Measurements from ENCODE around the gene PELO.
"Not testable (repeated sequence)": the region's sequence is repeated elsewhere in the genome, so short reads cannot be mapped to it uniquely, and the experiment has no call there.

Gene PELO

DNA sequence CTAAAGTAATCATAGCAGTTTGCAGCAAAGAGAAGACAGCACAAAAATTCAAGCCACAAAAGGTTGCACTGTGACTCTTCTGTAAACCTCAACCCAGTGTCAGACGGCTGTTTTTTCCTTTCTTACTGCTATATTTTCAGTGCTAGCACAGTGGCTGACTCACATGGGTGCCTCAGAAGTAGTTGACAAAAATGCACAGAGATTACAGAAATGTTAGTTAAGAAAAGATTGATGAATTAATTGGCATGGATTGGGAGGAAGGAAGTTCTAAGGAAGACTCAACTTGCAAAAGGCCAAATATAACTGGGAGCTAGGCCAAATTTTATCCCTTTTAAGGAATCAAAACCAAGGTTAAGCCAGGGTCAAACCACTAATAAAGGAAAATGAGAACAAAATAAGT is 43.7 kb upstream of the PELO start:
- Histone ChIP-seq H3K27ac (ENCODE audit: extremely low read depth, low read depth, low read length) (no peak overlapping the region), H3K4me3 (ENCODE audit: low read depth, low read length) (no peak overlapping the region), H3K36me3 (ENCODE audit: control insufficient read depth in 2 of 2, insufficient read depth in 1 of 2, low read length in 2 of 2) (no peaks in the 10 kb centered on the region), H3K4me1 (ENCODE audit: control insufficient read depth, insufficient read depth, low read length) (no peaks in the 10 kb centered on the region), H3K9me3 (ENCODE audit: control insufficient read depth, insufficient read depth, low read depth, low read length) (no peaks in the 10 kb centered on the region)
- ChIA-PET CTCF (interaction anchor here (0.9 kb wide), 1 partner anchor 10 kb away, joined by 4 read pairs; no protein-coding TSS in a partner anchor), POLR2A (no interaction called here)
- TF ChIP-seq ZFHX2 (tag by site-specific recombination; conservative IDR thresholded peaks at IDR 0.05): no peak
- TF ChIP-seq ZNF624 (tag by site-specific recombination; IDR thresholded peaks at IDR 0.05): no peak
- TF ChIP-seq ZNF335 (tag by site-specific recombination; conservative IDR thresholded peaks at IDR 0.05): no peak
- TF ChIP-seq YY1 (tag by site-specific recombination; IDR thresholded peaks at IDR 0.05): no peak
- TF ChIP-seq ZFP69B (tag by site-specific recombination; IDR thresholded peaks at IDR 0.05): no peak
- TF ChIP-seq ZNF138 (tag by site-specific recombination; IDR thresholded peaks at IDR 0.05; ENCODE audit: borderline replicate concordance): no peak
- TF ChIP-seq SP3 (tag by site-specific recombination; IDR thresholded peaks at IDR 0.05): no peak
- no peak for TF ChIP-seq ZNF341 (tag by site-specific recombination; IDR thresholded peaks at IDR 0.05; ENCODE audit: low read depth)
- no peak for TF ChIP-seq ZNF596 (tag by site-specific recombination; IDR thresholded peaks at IDR 0.05)
- TF ChIP-seq, protein P1, sequence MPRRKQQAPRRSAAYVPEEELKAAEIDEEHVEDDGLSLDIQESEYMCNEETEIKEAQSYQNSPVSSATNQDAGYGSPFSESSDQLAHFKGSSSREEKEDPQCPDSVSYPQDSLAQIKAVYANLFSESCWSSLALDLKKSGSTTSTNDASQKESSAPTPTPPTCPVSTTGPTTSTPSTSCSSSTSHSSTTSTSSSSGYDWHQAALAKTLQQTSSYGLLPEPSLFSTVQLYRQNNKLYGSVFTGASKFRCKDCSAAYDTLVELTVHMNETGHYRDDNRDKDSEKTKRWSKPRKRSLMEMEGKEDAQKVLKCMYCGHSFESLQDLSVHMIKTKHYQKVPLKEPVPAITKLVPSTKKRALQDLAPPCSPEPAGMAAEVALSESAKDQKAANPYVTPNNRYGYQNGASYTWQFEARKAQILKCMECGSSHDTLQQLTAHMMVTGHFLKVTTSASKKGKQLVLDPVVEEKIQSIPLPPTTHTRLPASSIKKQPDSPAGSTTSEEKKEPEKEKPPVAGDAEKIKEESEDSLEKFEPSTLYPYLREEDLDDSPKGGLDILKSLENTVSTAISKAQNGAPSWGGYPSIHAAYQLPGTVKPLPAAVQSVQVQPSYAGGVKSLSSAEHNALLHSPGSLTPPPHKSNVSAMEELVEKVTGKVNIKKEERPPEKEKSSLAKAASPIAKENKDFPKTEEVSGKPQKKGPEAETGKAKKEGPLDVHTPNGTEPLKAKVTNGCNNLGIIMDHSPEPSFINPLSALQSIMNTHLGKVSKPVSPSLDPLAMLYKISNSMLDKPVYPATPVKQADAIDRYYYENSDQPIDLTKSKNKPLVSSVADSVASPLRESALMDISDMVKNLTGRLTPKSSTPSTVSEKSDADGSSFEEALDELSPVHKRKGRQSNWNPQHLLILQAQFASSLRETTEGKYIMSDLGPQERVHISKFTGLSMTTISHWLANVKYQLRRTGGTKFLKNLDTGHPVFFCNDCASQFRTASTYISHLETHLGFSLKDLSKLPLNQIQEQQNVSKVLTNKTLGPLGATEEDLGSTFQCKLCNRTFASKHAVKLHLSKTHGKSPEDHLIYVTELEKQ (tag by site-specific recombination; IDR thresholded peaks at IDR 0.05; ENCODE audit: borderline replicate concordance): no peak
- TF ChIP-seq ZNF391 (tag by site-specific recombination; IDR thresholded peaks at IDR 0.05; ENCODE audit: borderline replicate concordance, low read depth): no peak
- TF ChIP-seq, protein P2, sequence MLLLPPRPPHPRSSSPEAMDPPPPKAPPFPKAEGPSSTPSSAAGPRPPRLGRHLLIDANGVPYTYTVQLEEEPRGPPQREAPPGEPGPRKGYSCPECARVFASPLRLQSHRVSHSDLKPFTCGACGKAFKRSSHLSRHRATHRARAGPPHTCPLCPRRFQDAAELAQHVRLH (tag by site-specific recombination; IDR thresholded peaks at IDR 0.05): no peak
- TF ChIP-seq ZEB2 (tag by site-specific recombination; IDR thresholded peaks at IDR 0.05): no peak
- TF ChIP-seq ZNF558 (tag by site-specific recombination; IDR thresholded peaks at IDR 0.05): no peak
- TF ChIP-seq, protein P3, sequence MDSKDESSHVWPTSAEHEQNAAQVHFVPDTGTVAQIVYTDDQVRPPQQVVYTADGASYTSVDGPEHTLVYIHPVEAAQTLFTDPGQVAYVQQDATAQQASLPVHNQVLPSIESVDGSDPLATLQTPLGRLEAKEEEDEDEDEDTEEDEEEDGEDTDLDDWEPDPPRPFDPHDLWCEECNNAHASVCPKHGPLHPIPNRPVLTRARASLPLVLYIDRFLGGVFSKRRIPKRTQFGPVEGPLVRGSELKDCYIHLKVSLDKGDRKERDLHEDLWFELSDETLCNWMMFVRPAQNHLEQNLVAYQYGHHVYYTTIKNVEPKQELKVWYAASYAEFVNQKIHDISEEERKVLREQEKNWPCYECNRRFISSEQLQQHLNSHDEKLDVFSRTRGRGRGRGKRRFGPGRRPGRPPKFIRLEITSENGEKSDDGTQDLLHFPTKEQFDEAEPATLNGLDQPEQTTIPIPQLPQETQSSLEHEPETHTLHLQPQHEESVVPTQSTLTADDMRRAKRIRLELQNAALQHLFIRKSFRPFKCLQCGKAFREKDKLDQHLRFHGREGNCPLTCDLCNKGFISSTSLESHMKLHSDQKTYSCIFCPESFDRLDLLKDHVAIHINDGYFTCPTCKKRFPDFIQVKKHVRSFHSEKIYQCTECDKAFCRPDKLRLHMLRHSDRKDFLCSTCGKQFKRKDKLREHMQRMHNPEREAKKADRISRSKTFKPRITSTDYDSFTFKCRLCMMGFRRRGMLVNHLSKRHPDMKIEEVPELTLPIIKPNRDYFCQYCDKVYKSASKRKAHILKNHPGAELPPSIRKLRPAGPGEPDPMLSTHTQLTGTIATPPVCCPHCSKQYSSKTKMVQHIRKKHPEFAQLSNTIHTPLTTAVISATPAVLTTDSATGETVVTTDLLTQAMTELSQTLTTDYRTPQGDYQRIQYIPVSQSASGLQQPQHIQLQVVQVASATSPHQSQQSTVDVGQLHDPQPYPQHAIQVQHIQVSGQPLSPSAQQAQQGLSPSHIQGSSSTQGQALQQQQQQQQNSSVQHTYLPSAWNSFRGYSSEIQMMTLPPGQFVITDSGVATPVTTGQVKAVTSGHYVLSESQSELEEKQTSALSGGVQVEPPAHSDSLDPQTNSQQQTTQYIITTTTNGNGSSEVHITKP (tag by site-specific recombination; IDR thresholded peaks at IDR 0.05): no peak
- TF ChIP-seq ZXDB (tag by site-specific recombination; IDR thresholded peaks at IDR 0.05): no peak

DNA sequence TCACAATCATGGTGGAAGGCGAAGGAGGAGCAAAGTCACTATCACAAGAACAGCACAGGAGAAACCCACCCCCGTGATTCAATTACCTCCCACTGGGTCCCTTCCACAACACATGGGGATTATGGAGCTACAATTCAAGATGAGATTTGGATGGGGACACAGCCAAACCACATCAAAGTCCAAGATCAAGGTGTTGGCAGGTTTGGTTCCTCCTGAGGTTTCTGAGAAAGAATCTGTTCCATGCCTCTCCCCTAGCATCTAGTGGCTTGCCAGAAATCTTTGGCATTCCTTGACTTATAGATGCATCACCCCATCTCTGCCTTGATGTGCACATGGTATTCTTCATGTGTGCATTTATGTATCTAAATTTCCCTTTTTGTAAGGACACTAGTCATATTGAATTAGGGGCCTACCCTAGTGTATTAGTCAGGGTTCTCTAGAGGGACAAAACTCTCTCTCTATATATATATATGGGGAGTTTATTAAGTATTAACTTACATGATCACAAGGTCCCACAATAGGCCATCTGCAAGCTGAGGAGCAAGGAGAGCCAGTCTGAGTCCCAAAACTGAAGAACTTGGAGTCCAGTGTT is 42.8 kb upstream of the PELO start:
- H3K9me3 ChIP-seq (ENCODE audit: control insufficient read depth, insufficient read depth, low read depth, low read length); H3K4me3 ChIP-seq (ENCODE audit: low read depth, low read length); H3K27ac ChIP-seq (ENCODE audit: extremely low read depth, low read depth, low read length); CTCF ChIA-PET; H3K36me3 ChIP-seq (ENCODE audit: control insufficient read depth in 2 of 2, insufficient read depth in 1 of 2, low read length in 2 of 2); H3K4me1 ChIP-seq (ENCODE audit: control insufficient read depth, insufficient read depth, low read length); POLR2A ChIA-PET: not testable (repeated sequence)

Measured in HEK293 (cell line).